Measurements from ENCODE around the gene KCNH6.

KCNH6 gene

DNA sequence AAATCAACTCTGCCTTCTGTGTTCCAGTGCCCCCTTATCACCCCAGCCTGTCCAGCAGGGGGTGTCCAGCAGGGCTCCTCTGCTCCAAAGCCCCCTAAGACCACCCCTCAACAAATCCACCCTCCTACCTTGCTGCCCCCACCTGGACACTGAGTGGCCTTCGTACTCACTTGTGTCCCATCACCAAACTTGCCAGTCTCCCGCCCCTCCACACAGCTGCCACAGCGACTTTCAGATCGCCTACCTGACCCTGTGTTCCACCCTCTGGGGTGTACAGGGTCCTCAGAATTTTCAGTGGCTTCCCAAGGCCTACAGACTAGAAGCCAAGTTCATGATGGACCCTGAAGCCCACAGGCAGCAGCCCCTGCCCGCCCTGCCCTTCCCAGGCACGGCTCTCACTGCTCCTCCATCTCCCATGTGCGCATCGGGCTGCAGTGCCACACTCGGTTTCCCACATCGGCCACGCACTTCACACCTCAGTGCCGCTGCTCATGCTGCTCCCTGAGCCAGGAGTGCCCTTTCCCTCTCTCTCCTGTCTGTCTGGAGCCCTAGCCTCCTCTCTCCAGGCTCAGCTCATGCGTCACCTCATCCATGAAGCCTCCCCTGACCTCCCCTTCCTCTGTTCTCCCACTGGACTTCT lies 11.8 kb downstream of the KCNH6 start:
- DNase-seq, result no peak

DNA sequence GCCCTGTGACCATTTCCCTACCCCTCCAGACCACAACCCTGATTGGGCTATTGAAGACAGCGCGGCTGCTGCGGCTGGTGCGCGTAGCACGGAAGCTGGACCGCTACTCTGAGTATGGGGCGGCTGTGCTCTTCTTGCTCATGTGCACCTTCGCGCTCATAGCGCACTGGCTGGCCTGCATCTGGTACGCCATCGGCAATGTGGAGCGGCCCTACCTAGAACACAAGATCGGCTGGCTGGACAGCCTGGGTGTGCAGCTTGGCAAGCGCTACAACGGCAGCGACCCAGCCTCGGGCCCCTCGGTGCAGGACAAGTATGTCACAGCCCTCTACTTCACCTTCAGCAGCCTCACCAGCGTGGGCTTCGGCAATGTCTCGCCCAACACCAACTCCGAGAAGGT lies 12.5 kb downstream of the KCNH6 start:
- DNase-seq, result no peak

DNA sequence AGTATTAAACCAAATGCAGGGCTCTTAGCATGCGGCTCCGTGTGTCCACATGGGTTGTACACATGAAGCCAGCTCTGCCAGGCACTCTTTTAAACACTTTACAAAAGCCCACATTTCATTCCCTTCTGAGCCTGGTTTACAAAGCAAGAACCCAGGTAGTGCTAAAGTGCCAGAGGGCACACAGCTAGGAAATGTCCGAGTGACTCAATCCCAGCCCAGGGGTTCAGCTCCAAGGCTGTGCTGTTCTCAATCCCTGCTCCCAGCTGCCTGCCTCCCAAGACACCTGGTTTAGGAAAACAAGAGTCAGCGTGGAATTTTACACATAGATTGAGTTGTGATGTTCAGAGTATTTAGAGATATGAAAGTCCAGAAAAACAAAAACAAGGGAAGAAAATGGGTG lies 13.8 kb downstream of the KCNH6 start:
- no peak for DNase-seq

DNA sequence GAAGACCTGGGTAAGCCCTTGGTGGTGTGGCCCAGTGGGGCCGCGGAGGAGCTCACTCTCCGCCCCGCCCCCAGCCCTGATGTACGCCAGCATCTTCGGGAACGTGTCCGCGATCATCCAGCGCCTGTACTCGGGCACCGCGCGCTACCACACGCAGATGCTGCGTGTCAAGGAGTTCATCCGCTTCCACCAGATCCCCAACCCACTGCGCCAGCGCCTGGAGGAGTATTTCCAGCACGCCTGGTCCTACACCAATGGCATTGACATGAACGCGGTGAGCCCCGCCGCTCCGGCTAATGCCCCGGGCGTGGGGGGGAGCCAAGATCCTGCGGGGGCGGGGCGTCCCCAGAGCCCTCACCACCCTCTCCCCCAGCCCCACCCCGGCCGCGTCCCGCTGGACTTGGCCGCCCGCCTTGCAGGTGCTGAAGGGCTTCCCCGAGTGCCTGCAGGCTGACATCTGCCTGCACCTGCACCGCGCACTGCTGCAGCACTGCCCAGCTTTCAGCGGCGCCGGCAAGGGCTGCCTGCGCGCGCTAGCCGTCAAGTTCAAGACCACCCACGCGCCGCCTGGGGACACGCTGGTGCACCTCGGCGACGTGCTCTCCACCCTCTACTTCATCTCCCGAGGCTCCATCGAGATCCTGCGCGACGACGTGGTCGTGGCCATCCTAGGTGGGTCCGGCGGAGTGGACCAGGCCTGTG lies 15.0 kb downstream of the KCNH6 start:
- no peak for DNase-seq

DNA sequence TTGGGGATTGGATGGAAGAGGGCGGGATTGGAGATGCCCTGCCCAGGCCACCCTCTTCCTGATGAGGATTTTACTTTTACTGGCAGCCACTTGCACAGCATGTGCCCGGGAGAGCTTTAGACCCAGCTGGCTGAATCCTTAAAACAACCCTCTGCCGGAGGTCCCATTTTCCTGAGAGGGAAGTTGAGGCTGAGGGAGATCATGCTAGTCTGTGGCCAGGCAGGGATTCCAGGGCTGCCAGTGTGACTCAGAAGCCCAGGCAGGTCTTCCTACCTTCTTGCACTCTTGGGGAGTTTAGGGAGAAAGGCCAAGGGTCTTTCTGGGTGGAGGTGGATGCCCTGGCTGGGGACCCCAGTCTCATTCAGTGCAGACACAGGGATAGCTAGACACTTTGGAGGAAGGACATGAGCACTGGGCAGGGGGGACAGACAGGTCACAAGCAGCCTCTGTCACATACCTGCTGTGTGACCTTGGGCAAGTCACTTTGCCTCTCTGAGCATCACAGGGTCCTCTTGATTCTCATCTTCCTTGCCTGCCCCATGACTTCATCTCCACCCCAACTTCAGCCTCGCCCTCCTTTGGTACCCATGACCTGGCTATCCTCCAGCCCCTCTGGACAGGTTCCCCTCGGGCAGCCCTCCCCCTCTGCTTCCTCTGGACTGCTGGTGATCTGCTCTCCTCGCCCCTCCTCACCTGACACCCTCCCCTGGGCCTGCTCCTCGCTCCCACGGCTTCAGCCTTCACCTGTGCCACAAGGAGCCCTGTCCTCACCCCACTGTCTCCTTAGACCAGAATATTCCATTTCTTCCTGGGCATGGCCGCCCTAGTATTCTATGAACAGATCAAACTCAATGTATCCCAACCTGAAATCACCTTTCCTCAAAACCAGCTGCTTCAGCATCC lies 15.8 kb downstream of the KCNH6 start:
- DNase-seq, result no peak

DNA sequence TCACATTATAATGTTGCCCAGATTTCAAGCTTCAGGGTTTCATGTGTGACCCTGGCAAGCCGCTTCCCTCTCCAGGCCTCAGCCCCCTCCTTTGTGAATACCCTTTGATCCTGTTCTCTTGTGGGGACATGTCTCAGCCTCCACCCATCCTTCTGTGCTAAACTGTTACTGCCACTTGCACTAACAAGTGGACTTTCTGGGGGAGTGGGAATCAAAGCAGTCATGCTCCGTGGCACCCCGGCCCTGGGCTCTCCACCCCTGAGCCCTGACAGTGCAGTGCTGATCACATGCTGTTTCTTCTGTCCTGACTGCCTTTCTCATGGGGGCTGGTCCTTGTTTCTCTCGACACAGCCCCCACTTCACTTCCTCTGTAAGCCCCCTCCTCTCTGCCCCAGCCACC lies 17.4 kb downstream of the KCNH6 start:
- no peak for DNase-seq

DNA sequence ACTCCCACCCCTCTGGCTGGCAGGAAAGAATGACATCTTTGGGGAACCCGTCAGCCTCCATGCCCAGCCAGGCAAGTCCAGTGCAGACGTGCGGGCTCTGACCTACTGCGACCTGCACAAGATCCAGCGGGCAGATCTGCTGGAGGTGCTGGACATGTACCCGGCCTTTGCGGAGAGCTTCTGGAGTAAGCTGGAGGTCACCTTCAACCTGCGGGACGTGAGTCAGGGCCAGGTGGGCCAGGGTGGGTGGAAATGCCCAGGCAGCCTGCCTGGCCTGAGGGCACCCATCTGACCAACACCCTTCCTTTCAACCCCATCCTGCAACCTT lies 19.0 kb downstream of the KCNH6 start:
- DNase-seq, result no peak

DNA sequence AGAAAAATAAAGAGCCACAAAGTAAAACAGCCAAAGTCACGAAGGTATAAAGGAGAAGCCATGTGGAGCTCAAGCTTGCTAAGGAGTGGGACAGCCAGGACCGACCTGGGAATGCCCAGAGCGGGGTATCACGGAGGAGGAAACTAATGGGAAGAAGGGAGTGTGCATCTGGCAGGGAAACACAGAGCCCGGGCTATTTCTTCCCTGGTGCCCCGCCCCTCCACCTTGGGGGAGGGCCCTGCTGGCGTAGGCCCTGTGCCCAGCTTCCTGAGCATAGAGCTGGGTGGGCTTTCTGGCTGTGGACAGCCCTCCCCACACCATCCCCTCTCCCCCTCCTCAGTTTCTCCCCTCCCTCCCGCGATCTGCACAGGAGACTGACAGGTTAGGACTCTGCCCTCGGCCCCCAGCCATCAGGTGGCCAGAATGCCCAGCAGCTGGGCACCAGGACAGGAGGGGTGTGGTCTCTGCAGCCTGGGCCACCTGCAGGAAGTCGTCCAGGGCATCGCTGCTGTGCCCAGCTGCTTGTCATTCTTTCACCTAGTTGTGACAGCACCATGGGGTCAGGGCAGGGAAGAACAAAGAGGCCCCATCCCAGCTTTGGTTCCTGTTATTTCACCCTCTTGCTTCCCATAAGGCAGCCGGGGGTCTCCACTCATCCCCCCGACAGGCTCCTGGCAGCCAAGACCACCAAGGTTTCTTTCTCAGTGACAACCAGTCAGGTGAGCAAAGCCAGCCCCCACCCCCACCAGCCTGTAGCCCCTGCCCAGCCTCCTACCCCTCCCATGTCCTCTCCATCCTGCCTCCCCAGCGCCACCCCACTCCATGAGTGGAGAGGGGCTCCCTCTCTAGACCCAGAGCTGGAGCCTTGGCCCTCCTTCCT lies 20.0 kb downstream of the KCNH6 start:
- DNase-seq, result no peak

DNA sequence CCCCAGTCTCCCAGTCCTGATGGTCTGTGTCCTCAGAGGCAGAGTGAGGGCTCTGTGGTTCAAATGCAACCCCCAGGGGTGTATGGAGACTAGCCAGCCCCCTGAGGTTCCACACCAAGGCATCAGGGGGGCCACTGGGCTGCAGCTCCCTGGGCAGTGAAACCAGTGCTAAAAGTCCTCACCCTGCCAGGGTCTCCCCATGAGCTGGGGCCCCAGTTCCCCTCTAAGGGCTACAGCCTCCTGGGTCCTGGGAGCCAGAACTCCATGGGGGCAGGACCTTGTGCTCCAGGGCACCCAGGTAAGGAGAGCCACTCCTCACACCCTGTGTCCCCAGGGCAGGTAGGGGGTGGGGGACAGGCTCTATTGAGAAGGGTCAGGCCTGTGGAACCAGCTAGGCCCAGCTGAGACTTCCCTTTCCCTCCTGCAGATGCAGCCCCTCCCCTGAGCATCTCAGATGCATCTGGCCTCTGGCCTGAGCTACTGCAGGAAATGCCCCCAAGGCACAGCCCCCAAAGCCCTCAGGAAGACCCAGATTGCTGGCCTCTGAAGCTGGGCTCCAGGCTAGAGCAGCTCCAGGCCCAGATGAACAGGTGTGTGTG lies 20.8 kb downstream of the KCNH6 start:
- DNase-seq, result no peak

DNA sequence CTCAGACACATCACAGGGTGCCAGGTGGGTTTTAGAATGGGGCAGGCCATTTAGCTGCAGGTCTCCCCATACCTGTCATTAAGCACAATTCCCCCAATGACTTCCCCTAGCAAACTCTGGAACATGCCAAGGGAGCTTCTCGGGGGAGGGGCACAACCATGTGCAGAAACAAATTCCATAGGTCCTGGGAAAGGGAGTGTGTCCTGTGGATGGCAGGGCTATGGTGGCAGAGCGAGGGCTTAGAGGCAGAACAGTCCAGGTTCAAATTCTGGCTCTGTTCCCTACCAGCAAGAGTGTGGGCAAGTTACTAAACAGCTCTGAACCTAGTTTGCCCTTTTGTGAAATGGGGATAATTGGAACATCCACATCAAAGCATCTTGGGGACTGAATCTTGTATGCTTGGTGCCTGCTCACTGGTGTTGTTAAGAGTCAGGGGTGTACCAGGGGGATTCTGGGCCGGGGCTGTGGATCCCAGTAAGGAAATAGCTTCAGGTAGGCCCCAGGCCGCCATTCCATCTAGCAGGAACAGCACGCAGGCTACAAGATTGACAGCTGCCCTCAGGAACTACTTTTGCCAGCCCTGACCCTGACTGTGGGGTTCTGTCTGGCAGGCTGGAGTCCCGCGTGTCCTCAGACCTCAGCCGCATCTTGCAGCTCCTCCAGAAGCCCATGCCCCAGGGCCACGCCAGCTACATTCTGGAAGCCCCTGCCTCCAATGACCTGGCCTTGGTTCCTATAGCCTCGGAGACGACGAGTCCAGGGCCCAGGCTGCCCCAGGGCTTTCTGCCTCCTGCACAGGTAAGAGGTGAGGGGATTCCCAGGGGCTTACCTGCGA lies 21.5 kb downstream of the KCNH6 start:
- no peak for DNase-seq

DNA sequence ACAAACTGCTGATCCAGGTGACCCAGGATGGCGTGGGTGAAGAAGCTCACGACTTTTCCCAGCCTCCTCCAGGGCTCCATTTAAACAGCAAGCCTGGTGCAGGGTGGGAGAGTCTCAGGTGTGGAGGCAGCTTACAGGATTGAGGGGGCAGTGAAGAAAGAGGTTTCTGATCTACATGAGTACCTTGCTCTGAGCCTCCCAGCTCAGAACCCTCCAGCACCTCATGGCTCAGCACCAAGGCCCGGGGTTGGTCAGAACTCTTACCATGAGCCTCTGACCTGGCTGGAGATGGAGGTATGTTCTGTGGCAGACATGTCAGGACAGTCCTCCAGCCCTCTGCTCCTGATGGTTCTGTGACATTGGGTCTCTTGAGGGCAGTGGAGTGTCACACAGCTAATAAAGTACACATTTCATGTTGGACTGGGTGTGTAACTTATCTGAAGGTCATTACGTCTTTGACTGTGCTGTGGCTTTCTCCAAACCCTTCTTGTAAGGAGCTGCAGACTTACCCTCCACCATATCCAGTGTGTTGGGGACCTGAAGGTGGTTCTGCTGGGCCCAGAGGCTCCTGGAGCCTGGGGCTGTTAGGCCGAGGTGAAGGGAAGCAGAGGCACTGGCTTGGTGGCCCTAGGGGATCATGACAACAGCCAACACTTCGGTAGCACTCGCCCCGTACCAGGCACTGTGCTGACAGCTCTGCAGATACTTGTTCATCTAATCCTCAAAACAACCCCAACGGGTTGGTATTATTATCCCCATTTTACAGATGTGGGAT lies 23.3 kb downstream of the KCNH6 start:
- no peak for DNase-seq

DNA sequence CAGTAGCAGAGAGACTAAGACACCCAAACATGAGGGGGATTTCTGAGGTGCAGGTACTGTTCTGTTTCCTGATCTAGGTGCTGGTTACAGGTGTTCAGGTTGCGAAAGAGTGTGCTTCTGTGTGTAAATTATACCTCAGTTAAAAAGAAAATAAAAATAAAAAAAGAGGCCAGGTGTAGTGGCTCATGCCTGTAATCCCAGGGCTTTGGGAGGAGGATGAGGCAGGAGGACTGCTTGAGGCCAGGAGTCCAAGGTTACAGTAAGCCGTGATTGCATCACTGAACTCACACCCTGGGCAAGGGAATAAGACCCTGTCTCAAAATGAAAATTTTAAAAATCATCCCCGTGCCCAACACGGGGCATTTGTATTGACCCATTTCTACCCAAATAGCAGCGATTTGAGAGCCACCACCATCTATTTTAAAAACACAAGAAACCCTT lies 23.9 kb downstream of the KCNH6 start:
- no peak for DNase-seq

DNA sequence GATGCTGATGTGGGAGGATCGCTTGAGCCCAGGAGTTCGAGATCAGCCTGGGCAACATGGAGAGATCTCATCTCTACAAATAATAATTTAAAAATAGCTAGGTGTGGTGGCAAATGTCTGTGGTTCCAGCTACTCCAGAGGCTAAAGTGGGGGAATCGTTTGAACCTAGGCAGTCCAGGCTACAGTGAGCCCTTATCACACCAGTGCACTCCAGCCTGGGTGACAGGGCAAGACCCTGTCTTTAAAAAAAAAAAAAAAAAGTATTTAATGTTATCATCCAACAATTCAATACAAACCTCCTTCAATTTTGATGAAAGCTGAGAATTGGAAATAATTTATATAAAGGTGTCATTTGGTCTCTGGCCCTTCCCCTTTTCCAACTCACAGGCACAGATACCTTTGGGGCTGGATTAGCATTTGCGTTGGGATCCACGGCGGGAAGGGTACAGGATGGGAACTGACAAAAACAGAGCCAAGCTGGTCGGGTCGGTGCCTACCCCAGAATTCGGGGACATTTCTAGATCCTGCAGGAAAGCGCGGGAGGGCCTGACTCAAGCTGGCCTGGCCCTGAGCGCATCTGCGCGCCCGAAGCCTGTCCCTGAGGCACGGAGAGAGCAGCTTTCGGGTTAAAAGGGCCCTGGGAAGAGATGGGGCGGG lies 26.3 kb downstream of the KCNH6 start:
- DNase-seq, result no peak

DNA sequence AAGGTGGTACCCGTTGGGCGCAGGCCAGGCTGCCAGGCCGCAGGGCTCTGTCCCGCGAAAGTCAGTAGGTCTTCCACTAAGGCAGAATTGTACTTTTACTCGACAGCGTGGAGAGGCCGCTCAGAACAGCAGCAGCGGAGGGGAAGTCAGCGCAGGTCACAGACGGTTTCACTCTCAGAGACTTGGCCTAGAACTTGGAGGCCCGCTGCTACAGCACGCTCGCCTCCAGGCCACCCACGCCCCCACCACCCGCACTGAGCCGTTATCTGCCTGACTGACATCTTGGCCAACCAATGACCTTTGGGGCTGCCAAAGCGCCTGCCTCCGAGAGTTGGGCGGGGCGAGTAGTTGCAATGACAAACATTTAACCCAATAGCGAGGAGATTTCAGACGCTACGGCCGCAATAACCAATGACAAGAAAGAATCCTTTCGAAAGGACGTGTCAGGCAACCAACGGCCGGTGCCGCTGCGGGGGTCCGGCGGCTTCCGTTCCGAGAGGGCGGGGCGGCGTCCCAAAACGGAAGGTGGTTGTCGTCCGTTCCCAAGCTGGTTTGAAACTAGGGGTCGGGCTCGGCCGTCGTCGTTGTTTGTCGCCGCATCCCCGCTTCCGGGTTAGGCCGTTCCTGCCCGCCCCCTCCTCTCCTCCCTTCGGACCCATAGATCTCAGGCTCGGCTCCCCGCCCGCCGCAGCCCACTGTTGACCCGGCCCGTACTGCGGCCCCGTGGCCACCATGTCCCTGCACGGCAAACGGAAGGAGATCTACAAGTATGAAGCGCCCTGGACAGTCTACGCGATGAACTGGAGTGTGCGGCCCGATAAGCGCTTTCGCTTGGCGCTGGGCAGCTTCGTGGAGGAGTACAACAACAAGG lies 27.0 kb downstream of the KCNH6 start, which contains the start of gene DCAF7:
TSS of gene DCAF7 (plus strand) at position 532 of the 871 bp plus-strand sequence. CDS start at position 733, 201 bp downstream.
- peak; percentile 98 for DNase-seq

DNA sequence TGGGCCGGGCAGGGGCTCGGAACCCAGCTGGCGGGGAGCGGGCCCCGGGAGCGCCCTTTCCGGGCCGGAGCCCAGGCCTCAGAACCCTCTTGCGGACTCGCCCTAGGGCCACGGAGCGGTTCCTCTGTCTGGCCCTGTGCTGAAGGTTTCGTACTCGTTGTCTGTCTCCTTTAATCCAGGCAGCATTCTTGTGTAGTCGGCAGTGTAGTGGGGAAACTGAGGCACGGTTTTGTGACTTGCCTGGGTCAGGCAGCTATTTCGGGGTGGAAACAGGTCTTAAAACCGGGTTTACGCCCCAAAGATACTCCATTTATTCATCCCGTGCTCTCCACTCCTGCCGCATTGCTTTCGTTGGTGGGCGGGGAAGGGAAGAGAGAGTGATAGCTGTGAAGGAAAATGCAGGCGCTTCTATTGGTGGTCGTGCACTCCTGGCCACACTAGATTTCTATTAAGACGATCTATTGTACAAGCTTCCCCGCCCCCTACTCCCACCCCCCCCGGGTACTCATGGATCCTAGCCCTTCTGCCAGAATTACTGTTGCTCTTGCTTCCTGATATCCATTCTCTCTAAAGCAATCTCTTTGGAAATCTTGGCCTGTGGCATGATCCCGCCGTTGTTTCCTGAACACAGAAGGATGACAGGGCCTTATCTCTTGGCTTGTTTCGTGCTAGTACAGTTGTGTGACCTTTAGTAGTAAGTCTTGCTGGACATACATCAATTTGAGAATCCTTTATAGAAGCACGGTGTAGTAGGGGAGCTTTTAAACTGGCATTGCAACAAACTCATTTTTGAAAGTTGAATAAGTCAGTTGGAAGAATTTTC lies 27.9 kb downstream of the KCNH6 start:
- no peak for DNase-seq

DNA sequence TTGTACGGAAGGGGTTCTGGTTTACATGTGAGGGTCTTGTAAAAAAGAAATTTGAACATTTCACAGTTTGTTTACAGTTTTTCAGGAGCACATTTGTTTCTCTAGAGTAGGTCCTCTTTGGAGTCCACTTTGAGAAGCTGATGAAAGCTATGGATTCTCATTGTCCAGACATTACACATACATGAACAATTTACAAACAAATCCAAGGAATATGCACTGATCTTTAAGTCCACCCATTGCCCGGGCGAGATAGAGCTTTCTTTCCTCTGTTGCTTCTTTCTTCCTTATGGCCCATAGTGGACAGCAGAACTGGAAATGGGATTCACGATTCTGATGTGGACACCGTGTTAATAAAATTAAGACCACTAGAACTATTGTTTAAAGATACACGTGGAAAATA lies 29.1 kb downstream of the KCNH6 start:
- DNase-seq, result no peak

DNA sequence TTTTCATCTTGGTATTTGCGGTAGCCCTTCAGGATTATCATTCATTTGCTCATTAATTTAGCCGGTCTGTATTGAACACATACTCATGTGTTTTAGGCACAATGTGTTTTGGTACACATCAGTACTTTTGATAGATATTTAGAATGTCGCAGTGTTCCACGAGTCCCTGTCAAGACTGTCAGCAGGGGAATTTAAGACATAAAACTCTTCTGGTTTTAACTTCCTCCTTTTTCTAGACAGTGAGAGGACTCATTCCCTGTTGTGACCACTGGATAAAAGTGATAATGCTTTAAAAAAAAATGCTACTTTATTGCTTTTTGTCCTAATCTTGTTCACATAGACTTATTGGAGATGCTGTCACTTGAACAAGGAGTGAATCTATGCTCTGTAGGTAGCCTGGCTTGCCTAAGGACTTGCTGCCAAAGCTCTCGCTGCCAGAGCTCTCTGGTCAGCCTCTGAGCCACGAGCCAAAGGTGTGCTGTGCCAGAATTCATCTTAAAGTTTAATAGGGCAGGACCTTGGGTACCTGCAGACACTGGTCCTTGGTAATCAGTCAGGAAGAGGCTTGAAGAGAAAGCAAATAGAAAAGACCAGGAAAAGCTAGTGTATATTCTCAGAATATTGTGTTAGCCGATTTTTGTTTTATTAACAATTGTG lies 32.5 kb downstream of the KCNH6 start:
- DNase-seq, result no peak
